Retinal pigment epithelial cell (primary cell): ENCODE measurements around the gene PAK6.

Source experiments
- DNase-seq: peaks from one replicate; pipeline ENCODE4 v3.0.0-alpha.2; 2010; ENCODE audit warnings: low read depth
- H3K4me3 ChIP-seq: 2 replicates; pipeline ENCODE4 v1.5.1; 2011; ENCODE audit warnings: mild to moderate bottlenecking, low read length, control low read depth, moderate library complexity
- TF ChIP-seq, protein P1 (sequence below): conservative IDR thresholded peaks from 2 replicates; pipeline ENCODE4 v1.5.1; 2011; ENCODE audit warnings: low read depth, low read length, control low read depth, inconsistent platforms

The PAK6 gene

DNA sequence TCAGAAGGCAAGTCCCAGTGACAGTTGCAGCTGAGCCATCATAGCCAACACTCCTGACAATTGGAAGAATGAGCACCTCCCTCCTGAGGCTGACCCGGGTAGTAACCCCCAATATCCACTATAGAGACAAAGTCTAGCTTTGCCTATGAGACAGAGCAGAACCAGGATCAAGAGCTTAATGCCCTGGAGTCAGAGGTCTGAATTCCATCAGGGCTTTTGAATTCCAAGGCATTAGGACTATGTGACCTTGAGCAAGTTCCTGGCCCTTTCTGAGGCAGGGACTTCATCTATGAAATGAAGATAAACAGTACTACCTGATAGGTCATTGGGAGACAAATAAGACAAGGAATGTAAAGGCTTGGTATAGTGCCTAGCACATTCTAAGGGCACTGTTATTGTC is 81.5 kb downstream of the PAK6 start:
- H3K4me3 ChIP-seq, result no peak overlapping the region
- TF ChIP-seq, protein P1, sequence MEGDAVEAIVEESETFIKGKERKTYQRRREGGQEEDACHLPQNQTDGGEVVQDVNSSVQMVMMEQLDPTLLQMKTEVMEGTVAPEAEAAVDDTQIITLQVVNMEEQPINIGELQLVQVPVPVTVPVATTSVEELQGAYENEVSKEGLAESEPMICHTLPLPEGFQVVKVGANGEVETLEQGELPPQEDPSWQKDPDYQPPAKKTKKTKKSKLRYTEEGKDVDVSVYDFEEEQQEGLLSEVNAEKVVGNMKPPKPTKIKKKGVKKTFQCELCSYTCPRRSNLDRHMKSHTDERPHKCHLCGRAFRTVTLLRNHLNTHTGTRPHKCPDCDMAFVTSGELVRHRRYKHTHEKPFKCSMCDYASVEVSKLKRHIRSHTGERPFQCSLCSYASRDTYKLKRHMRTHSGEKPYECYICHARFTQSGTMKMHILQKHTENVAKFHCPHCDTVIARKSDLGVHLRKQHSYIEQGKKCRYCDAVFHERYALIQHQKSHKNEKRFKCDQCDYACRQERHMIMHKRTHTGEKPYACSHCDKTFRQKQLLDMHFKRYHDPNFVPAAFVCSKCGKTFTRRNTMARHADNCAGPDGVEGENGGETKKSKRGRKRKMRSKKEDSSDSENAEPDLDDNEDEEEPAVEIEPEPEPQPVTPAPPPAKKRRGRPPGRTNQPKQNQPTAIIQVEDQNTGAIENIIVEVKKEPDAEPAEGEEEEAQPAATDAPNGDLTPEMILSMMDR, result no peak
- DNase-seq, result no peak

GRCh38 chr15:40320931-40321371 is 82.1 kb downstream of the PAK6 start:
- no peak for DNase-seq
- TF ChIP-seq, protein P1, result peak; percentile 90
- H3K4me3 ChIP-seq, result no peak overlapping the region

DNA sequence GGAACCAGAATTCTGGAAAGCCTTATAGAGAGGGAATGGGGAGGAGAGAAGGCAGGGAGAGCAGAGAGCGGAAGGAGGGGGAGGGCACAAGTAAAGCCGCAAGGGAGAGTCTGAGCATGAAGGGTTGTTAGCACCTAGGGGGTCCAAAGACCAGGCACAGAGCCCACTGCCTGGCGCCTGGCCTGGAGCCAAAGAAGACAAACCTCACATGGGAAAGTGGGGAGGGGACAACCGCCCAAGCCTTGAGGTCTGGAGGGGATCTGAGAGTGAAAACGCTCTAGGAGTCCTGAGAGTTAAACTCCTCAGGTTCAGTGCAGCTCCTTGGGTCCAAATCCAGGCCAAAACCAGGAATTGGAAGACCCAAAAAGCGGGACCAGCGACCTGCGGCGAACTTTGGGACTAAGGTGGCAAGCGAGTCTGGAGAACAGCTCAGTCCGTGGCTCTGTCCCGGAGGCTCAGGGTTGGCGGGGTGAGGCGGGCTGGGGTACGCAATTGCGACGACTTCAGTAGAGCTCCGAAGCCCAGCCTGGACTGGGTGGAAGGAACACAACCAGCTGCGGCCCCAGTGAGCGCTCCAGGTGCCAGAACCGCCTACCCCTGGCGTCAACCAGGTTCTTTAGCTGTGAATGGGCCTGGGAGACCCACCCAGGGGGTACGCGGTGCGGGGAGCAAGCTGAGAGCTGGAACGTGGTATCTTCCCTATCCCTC is 83.8 kb downstream of the PAK6 start:
- TF ChIP-seq, protein P1, result no peak
- H3K4me3 ChIP-seq, result peak overlapping the region; percentile 29
- DNase-seq, result no peak

DNA sequence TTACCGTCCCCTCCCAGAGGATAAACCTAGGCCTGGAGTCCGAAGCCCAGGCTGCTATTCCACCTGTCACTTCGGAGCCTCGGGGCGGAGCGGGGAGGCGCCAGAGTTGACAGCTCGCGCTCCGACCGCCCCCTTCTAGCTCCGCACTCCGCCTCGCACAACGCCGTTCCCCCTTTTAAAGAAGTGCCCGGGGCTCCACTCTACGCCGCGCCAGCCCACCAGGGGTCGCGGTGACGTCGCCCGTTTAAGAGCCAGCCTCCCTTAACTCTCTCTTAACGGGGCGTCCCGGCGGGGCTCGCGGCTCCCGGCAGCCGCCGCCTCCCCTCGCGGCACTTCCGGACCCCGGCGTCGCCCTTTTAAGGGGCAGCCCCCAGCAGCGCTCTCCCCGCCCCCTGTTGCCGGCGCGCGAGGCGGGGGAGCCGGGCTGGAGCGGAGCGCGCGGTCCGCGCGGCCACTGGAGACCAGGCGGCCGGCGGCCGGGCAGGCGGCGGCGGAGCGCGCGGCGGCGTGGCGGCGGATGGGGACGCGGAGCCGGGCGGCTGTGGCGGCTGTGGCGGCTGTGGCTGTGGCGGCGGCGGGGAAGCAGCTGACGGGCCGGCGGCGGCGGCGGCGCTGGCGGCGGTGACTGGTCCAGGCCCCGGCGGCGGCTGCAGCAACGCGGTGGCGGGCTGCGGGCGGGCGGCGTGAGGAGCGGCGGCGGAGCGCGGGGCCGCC is 84.5 kb downstream of the PAK6 start, which contains the start of gene INAFM2:
TSS of gene INAFM2 (plus strand) at position 454 of the 714 bp plus-strand sequence. CDS start 364 bp downstream, outside the sequence.
- peak within 1 kb of the TSS; percentile 58 for H3K4me3 ChIP-seq
- TF ChIP-seq, protein P1, result peak; percentile 62
- DNase-seq, result peak; percentile 83

DNA sequence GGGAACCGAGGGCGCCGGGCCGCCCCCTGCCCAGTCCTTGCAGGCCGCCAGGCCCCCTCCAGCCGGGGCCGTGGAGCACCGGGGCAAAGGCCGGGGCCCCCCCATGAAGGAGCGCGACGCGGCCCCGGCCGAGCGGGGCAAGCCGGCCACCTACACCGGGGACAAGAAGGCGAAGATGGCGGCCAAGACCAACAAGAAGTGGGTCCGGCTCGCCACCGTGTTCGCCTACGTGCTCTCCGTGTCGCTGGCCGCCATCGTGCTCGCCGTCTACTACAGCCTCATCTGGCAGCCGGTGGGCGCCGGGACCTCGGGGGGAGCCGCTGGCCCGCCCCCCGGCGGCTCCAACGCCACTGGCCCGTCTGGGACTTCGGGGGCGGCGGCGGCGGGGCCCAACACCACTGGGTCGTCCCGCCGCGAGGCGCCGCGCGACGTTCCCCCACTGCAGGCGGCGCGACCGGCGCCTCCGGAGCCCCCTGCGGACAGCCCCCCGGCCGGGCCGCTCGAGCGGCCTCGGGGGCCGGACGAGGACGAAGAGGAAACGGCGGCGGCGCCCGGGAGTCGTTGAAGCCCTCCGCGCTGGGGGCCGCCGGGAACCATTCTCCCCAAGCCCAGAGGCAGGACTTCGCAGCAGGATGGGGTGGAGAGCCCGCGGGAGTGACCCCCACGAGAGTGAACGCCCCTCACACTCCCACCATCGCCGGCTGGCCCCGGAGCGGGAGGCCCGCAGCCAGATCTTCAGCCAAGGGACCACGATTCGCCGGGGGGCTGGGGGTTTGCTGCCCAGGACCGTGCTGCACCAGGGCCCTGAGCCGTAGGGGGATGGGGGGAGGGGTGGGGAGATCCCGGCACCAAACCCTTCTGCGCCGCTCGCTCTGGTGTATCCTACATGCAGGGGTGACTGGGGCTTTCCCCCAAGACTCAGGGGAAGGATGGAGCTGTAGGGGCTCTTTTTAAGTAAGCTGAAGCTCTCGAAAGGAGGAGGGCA is 85.4 kb downstream of the PAK6 start:
- peak overlapping the region; percentile 58 for H3K4me3 ChIP-seq
- DNase-seq, result no peak
- TF ChIP-seq, protein P1, result no peak

GRCh38 chr15:40325188-40325587 is 86.3 kb downstream of the PAK6 start:
- TF ChIP-seq, protein P1, result no peak
- H3K4me3 ChIP-seq, result peak overlapping the region; percentile 58
- DNase-seq, result no peak
